HL-60 (cell line): ENCODE measurements around the gene ADAM15.

ENCODE experiments used
- GABPA ChIP-seq: IDR thresholded peaks from 2 replicates; pipeline ENCODE4 v1.6.1; 2012; ENCODE audit warnings: low read depth
- REST ChIP-seq: IDR thresholded peaks from 2 replicates; pipeline ENCODE4 v1.6.1; 2012; ENCODE audit warnings: low read depth; ENCODE audit not compliant: insufficient replicate concordance
- TF ChIP-seq, protein P1 (sequence below): IDR thresholded peaks from one replicate; pipeline ENCODE4 v1.5.1; 2011; ENCODE audit warnings: low read length, control low read depth, inconsistent platforms; ENCODE audit not compliant: insufficient read depth

DNA sequence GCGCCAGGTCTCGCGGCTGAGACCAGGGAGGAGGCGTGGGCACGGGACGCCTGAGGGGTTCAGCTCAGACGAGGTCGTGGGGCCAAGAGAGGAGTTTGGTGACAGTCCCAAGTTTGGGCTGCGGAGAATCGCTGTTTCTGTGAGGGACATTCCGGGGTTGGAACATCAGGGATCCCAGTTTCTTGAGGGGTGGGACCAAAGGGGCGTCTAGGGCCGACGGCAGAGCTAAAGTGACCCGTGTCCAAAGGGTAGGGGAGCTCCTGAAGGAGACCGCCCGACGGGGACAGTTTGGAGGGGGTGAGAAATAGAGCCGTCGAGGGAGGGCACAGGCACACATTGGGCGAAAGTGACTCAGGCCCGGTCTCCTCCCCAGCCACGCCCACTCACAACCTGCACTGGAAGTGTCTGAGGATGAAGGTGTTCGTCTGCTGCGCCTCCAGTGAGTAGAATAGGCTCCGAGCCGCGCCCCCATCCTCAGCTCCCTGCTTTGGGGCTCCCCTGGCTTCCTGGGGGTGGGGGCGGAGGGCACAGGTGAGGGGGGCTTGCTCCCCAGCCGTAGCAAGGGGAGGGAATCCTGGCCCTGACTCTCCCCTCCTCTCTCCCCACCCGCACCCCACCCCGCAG lies 34.5 kb downstream of the ADAM15 start:
- TF ChIP-seq, protein P1, sequence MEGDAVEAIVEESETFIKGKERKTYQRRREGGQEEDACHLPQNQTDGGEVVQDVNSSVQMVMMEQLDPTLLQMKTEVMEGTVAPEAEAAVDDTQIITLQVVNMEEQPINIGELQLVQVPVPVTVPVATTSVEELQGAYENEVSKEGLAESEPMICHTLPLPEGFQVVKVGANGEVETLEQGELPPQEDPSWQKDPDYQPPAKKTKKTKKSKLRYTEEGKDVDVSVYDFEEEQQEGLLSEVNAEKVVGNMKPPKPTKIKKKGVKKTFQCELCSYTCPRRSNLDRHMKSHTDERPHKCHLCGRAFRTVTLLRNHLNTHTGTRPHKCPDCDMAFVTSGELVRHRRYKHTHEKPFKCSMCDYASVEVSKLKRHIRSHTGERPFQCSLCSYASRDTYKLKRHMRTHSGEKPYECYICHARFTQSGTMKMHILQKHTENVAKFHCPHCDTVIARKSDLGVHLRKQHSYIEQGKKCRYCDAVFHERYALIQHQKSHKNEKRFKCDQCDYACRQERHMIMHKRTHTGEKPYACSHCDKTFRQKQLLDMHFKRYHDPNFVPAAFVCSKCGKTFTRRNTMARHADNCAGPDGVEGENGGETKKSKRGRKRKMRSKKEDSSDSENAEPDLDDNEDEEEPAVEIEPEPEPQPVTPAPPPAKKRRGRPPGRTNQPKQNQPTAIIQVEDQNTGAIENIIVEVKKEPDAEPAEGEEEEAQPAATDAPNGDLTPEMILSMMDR = no peak
- TF ChIP-seq REST (no peak), GABPA (no peak)
